Umbilical cord (tissue), 2 donors: ENCODE data around the gene NDUFS6. TPM values are rescaled to one million over a fixed set of nuclear protein-coding genes. Genes with fewer than 3 reads are reported as not detected.
"Not testable (repeated sequence)": the region's sequence is repeated elsewhere in the genome, so short reads cannot be mapped to it uniquely, and the experiment has no call there.

ENCODE experiments used
- DNase-seq: peaks from one replicate; pipeline ENCODE4 v3.0.0-alpha.2; 2015; ENCODE audit warnings: low spot score
- total RNA-seq: library from RNA; depleted of rRNA; stranded (reverse); fragments of >200 nt; gene quantifications from one replicate; pipeline ENCODE4 v1.2.3, GENCODE V29; 2014; ENCODE audit warnings: low replicate concordance; ENCODE audit not compliant: insufficient read depth

Gene NDUFS6
- total RNA-seq, 1 donor from 2014 or later, result 33.9 TPM

GRCh38 chr5:1815881-1816292 lies 14.7 kb downstream of the NDUFS6 start:
- no peak for DNase-seq

DNA sequence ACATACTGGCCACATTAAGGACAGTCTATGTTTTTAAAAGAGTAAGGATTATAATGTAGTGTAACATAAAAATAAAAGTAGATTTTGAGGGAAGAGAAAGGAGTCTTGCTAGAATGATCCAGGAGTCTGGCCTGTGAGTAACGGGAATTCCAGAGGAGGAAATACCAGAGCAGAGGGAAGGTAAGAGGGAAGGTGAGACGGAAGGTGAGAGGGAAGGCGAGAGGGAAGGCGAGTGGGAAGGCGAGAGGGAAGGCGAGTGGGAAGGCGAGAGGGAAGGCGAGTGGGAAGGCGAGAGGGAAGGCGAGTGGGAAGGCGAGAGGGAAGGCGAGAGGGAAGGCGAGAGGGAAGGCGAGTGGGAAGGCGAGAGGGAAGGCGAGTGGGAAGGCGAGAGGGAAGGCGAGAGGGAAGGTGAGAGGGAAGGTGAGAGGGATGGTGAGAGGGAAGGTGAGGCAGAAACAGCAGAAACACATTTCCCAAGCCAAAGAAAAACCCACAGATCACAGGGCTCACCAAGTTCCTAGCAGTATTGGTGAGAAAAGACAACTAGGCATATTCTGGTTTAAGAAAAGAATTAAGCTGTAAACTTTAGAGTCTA lies 15.4 kb downstream of the NDUFS6 start:
- not testable (repeated sequence) for DNase-seq

GRCh38 chr5:1817261-1818043 lies 16.2 kb downstream of the NDUFS6 start:
- DNase-seq, result no peak

DNA sequence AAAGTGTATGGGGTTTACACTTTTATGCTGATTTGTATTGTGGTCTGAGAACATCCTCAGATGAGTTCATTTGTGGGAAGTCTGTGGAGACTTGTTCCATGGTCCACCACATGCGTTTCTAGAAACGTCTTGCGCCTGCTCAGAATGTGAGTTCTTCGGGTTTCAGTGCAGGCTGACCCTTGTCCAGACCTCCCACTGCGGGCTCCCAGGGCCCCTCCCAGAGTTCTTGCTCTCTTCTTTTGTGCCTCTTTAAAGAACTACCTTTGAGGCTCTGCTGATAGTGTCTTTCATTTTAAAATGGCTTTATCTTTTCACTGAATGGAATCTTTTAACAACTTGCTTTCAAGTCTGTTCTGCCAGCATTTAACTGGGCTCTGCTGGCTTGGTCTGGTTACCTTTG lies 17.6 kb downstream of the NDUFS6 start:
- no peak for DNase-seq

GRCh38 chr5:1819458-1819857 lies 18.3 kb downstream of the NDUFS6 start:
- DNase-seq, result no peak

- no peak for DNase-seq
Measured at GRCh38 chr5:1820381-1820780, 19.2 kb downstream of the NDUFS6 start.

GRCh38 chr5:1820926-1821325 lies 19.7 kb downstream of the NDUFS6 start:
- DNase-seq, result no peak

DNA sequence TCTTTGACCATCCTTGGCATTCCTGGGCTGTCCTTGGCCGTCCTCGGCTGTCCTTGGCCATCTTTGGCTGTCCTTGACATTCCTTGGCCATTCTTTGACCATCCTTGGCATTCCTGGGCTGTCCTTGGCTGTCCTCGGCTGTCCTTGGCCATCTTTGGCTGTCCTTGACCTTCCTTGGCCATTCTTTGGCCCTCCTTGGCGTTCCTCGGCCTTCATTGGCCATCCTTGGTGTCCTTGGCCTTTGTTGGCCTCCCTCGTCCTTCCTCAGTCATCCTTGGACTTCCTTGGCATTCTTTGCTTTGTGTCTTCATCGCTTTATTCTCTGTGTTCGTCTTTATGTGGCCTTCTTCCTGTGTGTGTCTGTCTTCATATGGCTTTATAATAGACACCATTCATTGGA lies 20.7 kb downstream of the NDUFS6 start:
- DNase-seq, result no peak

DNA sequence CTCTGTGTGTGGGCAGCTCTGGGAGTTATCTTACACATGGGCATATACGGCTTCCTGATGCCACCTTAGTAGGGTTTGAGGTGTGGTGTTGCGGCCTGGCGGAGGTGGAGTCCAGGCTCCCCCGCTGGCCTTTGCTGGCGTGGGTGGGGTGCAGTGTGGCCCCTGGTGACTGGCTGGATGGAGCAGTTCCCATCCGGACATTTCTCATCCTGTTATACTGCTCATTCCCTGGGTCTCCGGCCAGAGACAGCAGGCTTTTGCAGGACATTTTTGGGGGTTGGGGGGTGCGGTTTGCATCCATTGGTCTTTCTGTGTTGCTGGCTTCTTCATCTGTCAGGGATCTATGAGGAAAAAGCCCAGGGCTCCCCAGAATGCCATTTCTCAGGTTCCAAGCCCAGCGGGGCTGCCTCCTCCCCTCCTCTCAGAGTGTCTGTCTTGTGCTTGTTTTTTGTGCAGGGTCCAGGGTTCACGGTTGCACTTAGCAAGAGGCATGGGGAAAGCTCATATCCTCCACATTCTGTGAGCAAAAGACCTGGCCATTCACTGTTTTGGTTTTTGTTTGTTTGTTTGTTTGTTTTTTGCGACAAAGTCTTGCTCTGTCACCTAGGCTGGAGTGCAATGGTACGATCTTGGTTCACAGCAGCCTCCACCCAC lies 22.3 kb downstream of the NDUFS6 start:
- no peak for DNase-seq

- no peak for DNase-seq
Measured at GRCh38 chr5:1824109-1824821, 23.1 kb downstream of the NDUFS6 start.

GRCh38 chr5:1824903-1825841 lies 24.0 kb downstream of the NDUFS6 start:
- DNase-seq, result no peak

GRCh38 chr5:1826235-1826980 lies 25.2 kb downstream of the NDUFS6 start:
- no peak for DNase-seq

GRCh38 chr5:1827025-1827885 lies 26.0 kb downstream of the NDUFS6 start:
- no peak for DNase-seq

GRCh38 chr5:1827886-1828397 lies 26.7 kb downstream of the NDUFS6 start:
- no peak for DNase-seq

DNA sequence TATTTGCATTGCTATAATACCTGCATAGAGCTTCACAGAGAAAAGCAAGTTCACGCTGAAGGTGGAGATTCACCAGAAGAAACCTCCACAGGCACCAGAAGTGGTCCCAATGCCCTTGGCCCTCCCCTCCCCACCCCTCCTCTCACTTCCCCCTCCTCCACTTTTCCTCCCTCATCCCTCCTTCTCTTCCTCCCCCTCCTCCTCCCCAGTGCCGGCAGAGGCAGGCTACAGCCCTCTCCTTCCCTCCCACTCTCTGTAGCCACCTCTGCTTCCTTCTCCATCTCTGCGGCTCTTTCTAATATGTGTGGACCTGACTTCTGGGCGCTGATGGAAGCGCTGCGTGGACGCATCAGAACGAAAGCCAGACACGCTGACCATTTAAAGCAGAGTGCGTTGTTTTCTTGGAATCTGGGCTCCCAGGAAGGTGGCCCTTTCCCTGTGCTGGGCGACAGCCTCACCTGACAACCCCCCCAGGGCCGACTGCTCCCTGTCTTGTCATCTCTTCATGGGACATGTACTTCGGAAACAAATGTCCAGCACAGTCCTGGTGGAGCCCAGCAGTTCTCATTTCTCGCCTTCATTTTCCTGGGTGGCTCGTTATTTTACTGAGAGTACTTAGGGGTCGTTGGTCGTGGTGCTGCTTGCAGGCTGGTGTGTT lies 29.5 kb downstream of the NDUFS6 start:
- no peak for DNase-seq

GRCh38 chr5:1831257-1831656 lies 30.1 kb downstream of the NDUFS6 start:
- DNase-seq, result no peak

- peak; percentile 3 for DNase-seq
Measured at GRCh38 chr5:1831677-1832313, 30.6 kb downstream of the NDUFS6 start.
